Measurements from ENCODE around the gene CCDC194. TPM values are rescaled to one million over a fixed set of nuclear protein-coding genes. Genes with fewer than 3 reads are reported as not detected.

The CCDC194 gene
- total and polyA plus RNA-seq, 2 of the 13 experiments (the other 11 are each of a cell fraction or from before 2014, with no cell fraction given): 0.13 to 0.21 TPM

- TF ChIP-seq, protein P1, sequence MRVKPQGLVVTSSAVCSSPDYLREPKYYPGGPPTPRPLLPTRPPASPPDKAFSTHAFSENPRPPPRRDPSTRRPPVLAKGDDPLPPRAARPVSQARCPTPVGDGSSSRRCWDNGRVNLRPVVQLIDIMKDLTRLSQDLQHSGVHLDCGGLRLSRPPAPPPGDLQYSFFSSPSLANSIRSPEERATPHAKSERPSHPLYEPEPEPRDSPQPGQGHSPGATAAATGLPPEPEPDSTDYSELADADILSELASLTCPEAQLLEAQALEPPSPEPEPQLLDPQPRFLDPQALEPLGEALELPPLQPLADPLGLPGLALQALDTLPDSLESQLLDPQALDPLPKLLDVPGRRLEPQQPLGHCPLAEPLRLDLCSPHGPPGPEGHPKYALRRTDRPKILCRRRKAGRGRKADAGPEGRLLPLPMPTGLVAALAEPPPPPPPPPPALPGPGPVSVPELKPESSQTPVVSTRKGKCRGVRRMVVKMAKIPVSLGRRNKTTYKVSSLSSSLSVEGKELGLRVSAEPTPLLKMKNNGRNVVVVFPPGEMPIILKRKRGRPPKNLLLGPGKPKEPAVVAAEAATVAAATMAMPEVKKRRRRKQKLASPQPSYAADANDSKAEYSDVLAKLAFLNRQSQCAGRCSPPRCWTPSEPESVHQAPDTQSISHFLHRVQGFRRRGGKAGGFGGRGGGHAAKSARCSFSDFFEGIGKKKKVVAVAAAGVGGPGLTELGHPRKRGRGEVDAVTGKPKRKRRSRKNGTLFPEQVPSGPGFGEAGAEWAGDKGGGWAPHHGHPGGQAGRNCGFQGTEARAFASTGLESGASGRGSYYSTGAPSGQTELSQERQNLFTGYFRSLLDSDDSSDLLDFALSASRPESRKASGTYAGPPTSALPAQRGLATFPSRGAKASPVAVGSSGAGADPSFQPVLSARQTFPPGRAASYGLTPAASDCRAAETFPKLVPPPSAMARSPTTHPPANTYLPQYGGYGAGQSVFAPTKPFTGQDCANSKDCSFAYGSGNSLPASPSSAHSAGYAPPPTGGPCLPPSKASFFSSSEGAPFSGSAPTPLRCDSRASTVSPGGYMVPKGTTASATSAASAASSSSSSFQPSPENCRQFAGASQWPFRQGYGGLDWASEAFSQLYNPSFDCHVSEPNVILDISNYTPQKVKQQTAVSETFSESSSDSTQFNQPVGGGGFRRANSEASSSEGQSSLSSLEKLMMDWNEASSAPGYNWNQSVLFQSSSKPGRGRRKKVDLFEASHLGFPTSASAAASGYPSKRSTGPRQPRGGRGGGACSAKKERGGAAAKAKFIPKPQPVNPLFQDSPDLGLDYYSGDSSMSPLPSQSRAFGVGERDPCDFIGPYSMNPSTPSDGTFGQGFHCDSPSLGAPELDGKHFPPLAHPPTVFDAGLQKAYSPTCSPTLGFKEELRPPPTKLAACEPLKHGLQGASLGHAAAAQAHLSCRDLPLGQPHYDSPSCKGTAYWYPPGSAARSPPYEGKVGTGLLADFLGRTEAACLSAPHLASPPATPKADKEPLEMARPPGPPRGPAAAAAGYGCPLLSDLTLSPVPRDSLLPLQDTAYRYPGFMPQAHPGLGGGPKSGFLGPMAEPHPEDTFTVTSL (CRISPR knock-in tag; IDR thresholded peaks at IDR 0.05; ENCODE audit: borderline replicate concordance): no peak
- no peak for TF ChIP-seq ZKSCAN5 (CRISPR knock-in tag; IDR thresholded peaks at IDR 0.05)
- TF ChIP-seq MBNL3 (CRISPR knock-in tag; conservative IDR thresholded peaks at IDR 0.05): no peak
- TF ChIP-seq ATAD3A (CRISPR knock-in tag; IDR thresholded peaks at IDR 0.05): no peak
- TF ChIP-seq, protein P2, sequence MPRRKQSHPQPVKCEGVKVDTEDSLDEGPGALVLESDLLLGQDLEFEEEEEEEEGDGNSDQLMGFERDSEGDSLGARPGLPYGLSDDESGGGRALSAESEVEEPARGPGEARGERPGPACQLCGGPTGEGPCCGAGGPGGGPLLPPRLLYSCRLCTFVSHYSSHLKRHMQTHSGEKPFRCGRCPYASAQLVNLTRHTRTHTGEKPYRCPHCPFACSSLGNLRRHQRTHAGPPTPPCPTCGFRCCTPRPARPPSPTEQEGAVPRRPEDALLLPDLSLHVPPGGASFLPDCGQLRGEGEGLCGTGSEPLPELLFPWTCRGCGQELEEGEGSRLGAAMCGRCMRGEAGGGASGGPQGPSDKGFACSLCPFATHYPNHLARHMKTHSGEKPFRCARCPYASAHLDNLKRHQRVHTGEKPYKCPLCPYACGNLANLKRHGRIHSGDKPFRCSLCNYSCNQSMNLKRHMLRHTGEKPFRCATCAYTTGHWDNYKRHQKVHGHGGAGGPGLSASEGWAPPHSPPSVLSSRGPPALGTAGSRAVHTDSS (CRISPR knock-in tag; conservative IDR thresholded peaks at IDR 0.05): no peak
These were observed 47.8 kb downstream of the CCDC194 start (continued) for GRCh38 chr19:17346109-17346671.
